ENCODE results near the gene ZNF385B.

ZNF385B gene

DNA sequence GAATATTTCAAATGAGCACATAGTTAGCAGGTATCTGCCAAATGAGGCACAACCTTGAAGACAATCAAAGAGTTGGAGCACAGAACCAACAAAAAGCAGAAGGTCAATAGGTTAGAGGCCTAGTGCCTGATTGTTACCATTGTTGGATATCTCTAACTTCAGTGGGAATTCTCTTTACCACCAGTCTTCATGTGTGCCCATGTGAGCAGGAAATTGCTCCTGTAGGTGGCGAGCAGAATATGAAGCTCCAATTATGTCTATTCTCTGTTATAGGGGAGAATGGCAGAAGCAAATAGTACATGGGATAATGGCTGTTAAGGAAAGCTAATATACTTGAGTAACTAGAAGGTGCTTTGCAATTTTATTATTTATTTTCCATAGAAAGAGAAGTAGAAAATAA lies 14.9 kb upstream of the ZNF385B start:
- H3K9me3 Mint-ChIP-seq, result no peaks in the 10 kb centered on the region
- no peaks in the 10 kb centered on the region for H3K36me3 Mint-ChIP-seq (ENCODE audit: low read depth)
- H3K27ac Mint-ChIP-seq, result no peak overlapping the region
- no peaks in the 10 kb centered on the region for H3K4me1 Mint-ChIP-seq (ENCODE audit: low read depth)
- no peak overlapping the region for H3K4me3 Mint-ChIP-seq
- peaks cover 3% of the 10 kb centered on the region for H3K27me3 Mint-ChIP-seq (ENCODE audit: low read depth)
- no peak for DNase-seq (ENCODE audit: low spot score)

GRCh38 chr2:179875864-179876263 lies 14.5 kb upstream of the ZNF385B start:
- Mint-ChIP-seq H3K4me3 (no peak overlapping the region), H3K9me3 (no peaks in the 10 kb centered on the region), H3K4me1 (ENCODE audit: low read depth) (no peaks in the 10 kb centered on the region), H3K27ac (no peak overlapping the region), H3K36me3 (ENCODE audit: low read depth) (no peaks in the 10 kb centered on the region), H3K27me3 (ENCODE audit: low read depth) (peaks cover 3% of the 10 kb centered on the region)
- no peak for DNase-seq (ENCODE audit: low spot score)

DNA sequence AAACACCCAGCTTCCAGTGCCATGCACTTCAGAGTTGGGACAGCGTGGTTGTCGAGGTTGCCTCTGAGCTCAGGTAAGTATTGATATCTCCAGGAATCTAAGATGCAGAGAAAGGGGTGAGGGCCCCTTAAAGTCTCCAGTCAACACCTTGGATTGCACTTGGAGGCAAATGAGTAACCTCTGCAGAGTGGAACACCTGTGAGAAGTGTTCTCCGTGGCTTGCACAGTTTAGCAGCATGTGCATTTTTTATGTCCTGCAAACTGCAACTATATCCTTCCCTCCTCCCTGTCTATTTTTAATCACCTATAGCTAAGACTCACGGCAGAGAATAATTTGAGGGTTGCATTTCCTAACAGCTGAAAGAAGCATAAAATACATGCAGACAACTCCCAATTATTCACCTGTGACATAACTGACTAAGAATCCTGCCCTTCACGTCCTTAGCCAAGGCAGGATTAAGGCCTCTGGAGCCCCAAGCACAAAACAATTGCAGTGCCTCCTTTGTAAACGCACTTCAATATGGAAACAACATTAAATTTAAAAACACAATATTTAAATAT lies 1.6 kb upstream of the ZNF385B start:
- Mint-ChIP-seq H3K27me3 (ENCODE audit: low read depth) (peaks cover 68% of the 10 kb centered on the region), H3K4me1 (ENCODE audit: low read depth) (peaks cover 8% of the 10 kb centered on the region), H3K4me3 (no peak overlapping the region), H3K36me3 (ENCODE audit: low read depth) (no peaks in the 10 kb centered on the region), H3K27ac (no peak overlapping the region), H3K9me3 (no peaks in the 10 kb centered on the region)
- no peak for DNase-seq (ENCODE audit: low spot score)

- DNase-seq (ENCODE audit: low spot score), result no peak
- no peaks in the 10 kb centered on the region for H3K36me3 Mint-ChIP-seq (ENCODE audit: low read depth)
- H3K4me3 Mint-ChIP-seq, result no peak overlapping the region
- peaks cover 8% of the 10 kb centered on the region for H3K4me1 Mint-ChIP-seq (ENCODE audit: low read depth)
- peaks cover 78% of the 10 kb centered on the region for H3K27me3 Mint-ChIP-seq (ENCODE audit: low read depth)
- no peak overlapping the region for H3K27ac Mint-ChIP-seq
- H3K9me3 Mint-ChIP-seq, result no peaks in the 10 kb centered on the region
Observed at GRCh38 chr2:179861027-179861415, 391 bp downstream of the ZNF385B start.

DNA sequence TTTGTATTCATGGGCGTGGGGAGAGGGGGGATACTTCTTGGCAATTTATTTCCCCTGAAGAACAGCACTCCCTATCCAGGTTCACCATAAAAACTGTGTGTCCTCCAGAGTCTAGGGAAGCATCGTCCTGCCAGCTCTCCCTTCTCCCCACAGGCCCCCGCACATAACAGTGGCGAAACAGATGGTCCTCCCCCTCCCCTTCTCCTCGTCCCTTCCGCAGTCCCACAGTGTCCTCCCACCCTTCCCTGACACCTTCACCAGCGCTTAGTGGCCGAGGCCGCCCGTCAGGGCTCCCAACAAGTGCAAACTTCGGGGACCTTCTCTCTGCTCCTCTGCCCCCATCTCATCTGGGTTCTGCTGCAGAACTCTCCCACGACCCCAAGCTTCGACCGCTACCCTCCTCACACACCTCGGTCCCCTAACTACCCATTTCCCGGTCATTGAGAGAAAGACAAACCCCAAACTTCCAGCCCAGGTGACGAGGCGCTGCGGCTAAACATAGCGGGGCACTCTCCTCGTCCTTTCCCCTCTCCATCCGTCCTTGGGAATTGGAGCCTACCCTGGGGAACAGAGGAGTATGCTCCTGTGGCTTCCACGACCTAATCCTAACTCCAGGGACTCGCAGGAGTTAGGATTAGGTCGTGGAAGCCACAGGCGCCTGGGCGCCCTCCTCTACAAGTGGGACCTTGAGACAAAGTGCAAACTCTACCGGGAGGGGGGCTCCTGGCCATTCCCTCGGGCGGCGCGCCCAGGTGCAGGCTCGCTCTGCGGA lies 971 bp downstream of the ZNF385B start:
- peak overlapping the region; percentile 46 for H3K4me3 Mint-ChIP-seq
- H3K36me3 Mint-ChIP-seq (ENCODE audit: low read depth), result no peaks in the 10 kb centered on the region
- H3K9me3 Mint-ChIP-seq, result no peaks in the 10 kb centered on the region
- H3K27me3 Mint-ChIP-seq (ENCODE audit: low read depth), result peaks cover 76% of the 10 kb centered on the region
- no peak for DNase-seq (ENCODE audit: low spot score)
- H3K27ac Mint-ChIP-seq, result no peak overlapping the region
- H3K4me1 Mint-ChIP-seq (ENCODE audit: low read depth), result peaks cover 8% of the 10 kb centered on the region

GRCh38 chr2:179859523-179859922 lies 1.9 kb downstream of the ZNF385B start:
- Mint-ChIP-seq H3K9me3 (no peaks in the 10 kb centered on the region), H3K27ac (no peak overlapping the region), H3K27me3 (ENCODE audit: low read depth) (peaks cover 75% of the 10 kb centered on the region), H3K36me3 (ENCODE audit: low read depth) (no peaks in the 10 kb centered on the region), H3K4me3 (no peak overlapping the region), H3K4me1 (ENCODE audit: low read depth) (peaks cover 8% of the 10 kb centered on the region)
- no peak for DNase-seq (ENCODE audit: low spot score)

- Mint-ChIP-seq H3K27ac (no peak overlapping the region), H3K36me3 (ENCODE audit: low read depth) (no peaks in the 10 kb centered on the region), H3K9me3 (no peaks in the 10 kb centered on the region), H3K4me1 (ENCODE audit: low read depth) (peaks cover 8% of the 10 kb centered on the region), H3K4me3 (no peak overlapping the region), H3K27me3 (ENCODE audit: low read depth) (peaks cover 54% of the 10 kb centered on the region)
- no peak for DNase-seq (ENCODE audit: low spot score)
Observed at GRCh38 chr2:179857236-179857635, 4.2 kb downstream of the ZNF385B start.

DNA sequence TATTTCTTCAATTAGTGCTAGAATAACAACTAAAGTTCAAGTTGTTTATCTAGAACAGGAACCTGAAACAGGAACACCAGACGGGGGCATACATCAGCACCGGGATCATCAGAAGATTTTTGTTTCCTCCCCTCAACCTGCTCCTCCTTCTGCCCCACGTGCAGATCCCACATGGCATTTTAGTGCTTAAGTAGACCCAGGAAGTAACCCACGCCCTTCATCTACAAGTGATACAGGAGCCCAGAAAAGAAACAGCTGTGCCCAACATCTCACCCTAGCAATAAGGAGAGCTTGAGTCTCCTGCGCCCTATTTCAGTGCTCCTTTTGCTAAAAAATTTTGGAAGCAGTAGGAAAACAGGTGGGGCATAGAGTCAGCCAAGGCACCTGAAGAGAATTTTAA lies 5.2 kb downstream of the ZNF385B start:
- no peak for DNase-seq (ENCODE audit: low spot score)
- Mint-ChIP-seq H3K4me1 (ENCODE audit: low read depth) (peaks cover 4% of the 10 kb centered on the region), H3K9me3 (no peaks in the 10 kb centered on the region), H3K36me3 (ENCODE audit: low read depth) (no peaks in the 10 kb centered on the region), H3K27me3 (ENCODE audit: low read depth) (peaks cover 45% of the 10 kb centered on the region), H3K27ac (no peak overlapping the region), H3K4me3 (no peak overlapping the region)

DNA sequence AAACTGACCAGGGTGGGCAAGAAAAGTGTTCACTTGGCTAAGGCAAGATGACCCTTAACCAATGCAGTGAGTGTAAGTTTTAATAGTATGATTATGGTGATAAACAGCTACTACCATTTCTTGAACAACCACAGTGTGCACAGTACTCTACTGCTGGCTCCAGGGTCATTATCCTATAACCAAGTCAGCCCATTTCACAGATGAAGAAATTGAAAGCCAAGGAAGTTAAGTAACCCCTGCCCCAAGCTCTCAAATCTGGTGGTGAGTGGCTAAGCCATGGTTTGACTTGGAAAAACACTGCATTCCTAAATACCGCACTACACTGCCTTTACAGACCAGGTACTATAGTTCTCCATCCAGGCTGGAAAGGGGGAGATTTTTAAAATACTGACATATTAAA lies 5.7 kb downstream of the ZNF385B start:
- DNase-seq (ENCODE audit: low spot score), result no peak
- Mint-ChIP-seq H3K4me3 (no peak overlapping the region), H3K27me3 (ENCODE audit: low read depth) (peaks cover 45% of the 10 kb centered on the region), H3K27ac (no peak overlapping the region), H3K9me3 (no peaks in the 10 kb centered on the region), H3K4me1 (ENCODE audit: low read depth) (peaks cover 4% of the 10 kb centered on the region), H3K36me3 (ENCODE audit: low read depth) (no peaks in the 10 kb centered on the region)

DNA sequence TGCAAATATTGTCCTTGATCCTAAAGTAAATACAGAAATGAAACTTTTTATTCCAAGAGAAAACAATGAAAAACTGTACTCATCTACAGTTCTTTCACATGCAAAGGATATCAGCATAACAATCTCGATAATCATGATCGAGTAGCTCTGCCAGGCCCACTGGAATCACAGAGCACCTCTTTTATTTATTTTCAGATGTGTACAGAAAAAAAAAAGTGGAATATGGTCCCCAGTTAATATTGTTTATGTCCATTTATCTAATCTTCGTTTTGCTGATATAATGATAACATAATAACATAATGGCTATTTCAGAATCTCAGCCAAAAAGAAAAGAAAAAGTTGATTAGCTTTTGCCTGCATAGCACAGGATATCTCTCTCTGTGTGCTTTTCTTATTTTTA lies 6.5 kb downstream of the ZNF385B start:
- Mint-ChIP-seq H3K9me3 (no peaks in the 10 kb centered on the region), H3K36me3 (ENCODE audit: low read depth) (no peaks in the 10 kb centered on the region), H3K4me1 (ENCODE audit: low read depth) (no peaks in the 10 kb centered on the region), H3K27ac (no peak overlapping the region), H3K27me3 (ENCODE audit: low read depth) (peaks cover 37% of the 10 kb centered on the region), H3K4me3 (no peak overlapping the region)
- DNase-seq (ENCODE audit: low spot score), result no peak

GRCh38 chr2:179853108-179853507 lies 8.3 kb downstream of the ZNF385B start:
- H3K36me3 Mint-ChIP-seq (ENCODE audit: low read depth), result no peaks in the 10 kb centered on the region
- H3K27ac Mint-ChIP-seq, result no peak overlapping the region
- no peaks in the 10 kb centered on the region for H3K9me3 Mint-ChIP-seq
- no peak overlapping the region for H3K4me3 Mint-ChIP-seq
- H3K4me1 Mint-ChIP-seq (ENCODE audit: low read depth), result no peaks in the 10 kb centered on the region
- no peak for DNase-seq (ENCODE audit: low spot score)
- peaks cover 19% of the 10 kb centered on the region for H3K27me3 Mint-ChIP-seq (ENCODE audit: low read depth)

- no peaks in the 10 kb centered on the region for H3K9me3 Mint-ChIP-seq
- H3K27ac Mint-ChIP-seq, result no peak overlapping the region
- H3K27me3 Mint-ChIP-seq (ENCODE audit: low read depth), result peaks cover 3% of the 10 kb centered on the region
- no peaks in the 10 kb centered on the region for H3K4me1 Mint-ChIP-seq (ENCODE audit: low read depth)
- no peak overlapping the region for H3K4me3 Mint-ChIP-seq
- DNase-seq (ENCODE audit: low spot score), result no peak
- H3K36me3 Mint-ChIP-seq (ENCODE audit: low read depth), result no peaks in the 10 kb centered on the region
Observed at GRCh38 chr2:179850188-179850587, 11.2 kb downstream of the ZNF385B start.

DNA sequence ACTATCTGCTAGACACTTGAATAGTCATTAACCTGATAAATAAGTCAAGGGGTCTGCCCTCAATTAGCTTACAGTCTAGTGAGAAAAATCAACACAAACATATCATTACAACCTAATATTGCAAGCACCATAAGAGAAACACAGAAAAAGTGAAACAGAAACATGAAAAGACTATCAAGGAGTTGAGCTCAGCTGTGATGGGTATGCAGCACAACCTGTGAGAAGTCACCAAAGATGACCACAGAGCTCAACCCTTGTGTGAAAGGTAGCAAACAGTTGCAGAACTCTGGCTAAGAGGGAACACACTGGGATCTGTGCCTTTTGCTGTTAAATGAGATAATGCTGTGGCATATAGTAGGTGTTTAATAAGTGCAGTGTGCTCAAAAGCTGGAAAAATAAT lies 11.7 kb downstream of the ZNF385B start:
- Mint-ChIP-seq H3K4me1 (ENCODE audit: low read depth) (no peaks in the 10 kb centered on the region), H3K36me3 (ENCODE audit: low read depth) (no peaks in the 10 kb centered on the region)

GRCh38 chr2:179843541-179843940 lies 17.9 kb downstream of the ZNF385B start:
- no peak overlapping the region for H3K4me3 Mint-ChIP-seq
- no peak for DNase-seq (ENCODE audit: low spot score)
- H3K4me1 Mint-ChIP-seq (ENCODE audit: low read depth), result no peaks in the 10 kb centered on the region
- no peak overlapping the region for H3K27ac Mint-ChIP-seq
- no peaks in the 10 kb centered on the region for H3K36me3 Mint-ChIP-seq (ENCODE audit: low read depth)
- H3K27me3 Mint-ChIP-seq (ENCODE audit: low read depth), result peaks cover 9% of the 10 kb centered on the region
- H3K9me3 Mint-ChIP-seq, result no peaks in the 10 kb centered on the region

More for the DNA sequence above, 11.7 kb downstream of the ZNF385B start:
- Mint-ChIP-seq H3K4me3 (no peak overlapping the region), H3K9me3 (no peaks in the 10 kb centered on the region), H3K27me3 (ENCODE audit: low read depth) (no peaks in the 10 kb centered on the region), H3K27ac (no peak overlapping the region)
- no peak for DNase-seq (ENCODE audit: low spot score)

Data from T-helper 2 cell treated with Interferon-gamma antibody and Interleukin-4, amounts not matched to agents 5 μg/mL and 100 μg/mL, for 36 hours (primary cell).